Neural progenitor cell (in vitro differentiated cells): ENCODE results near the gene MYO1E. TPM values are rescaled to one million over a fixed set of nuclear protein-coding genes. Genes with fewer than 3 reads are reported as not detected.

Experiments used
- DNase-seq: peaks from one replicate; pipeline ENCODE4 v3.0.0-alpha.2; 2016; ENCODE audit warnings: low spot score
- H2AFZ ChIP-seq: fragments of 200-600 bp; sonication (generic); replicated peaks from 2 replicates; pipeline ENCODE4 v1.6.1; 2016; ENCODE audit warnings: antibody characterized with exemption
- H3F3A ChIP-seq: fragments of 200-600 bp; sonication (generic); 2 replicates; pipeline ENCODE4 v1.6.1; 2016; ENCODE audit warnings: antibody characterized with exemption, low read depth
- H3K27ac ChIP-seq: fragments of 200-600 bp; sonication (generic); 2 replicates; pipeline ENCODE4 v1.5.1; 2016; ENCODE audit warnings: mild to moderate bottlenecking
- H3K27me3 ChIP-seq: fragments of 200-600 bp; sonication (generic); 2 replicates; pipeline ENCODE4 v1.6.1; 2016; ENCODE audit warnings: mild to moderate bottlenecking, moderate library complexity
- H3K36me3 ChIP-seq: fragments of 200-600 bp; sonication (generic); 2 replicates; pipeline ENCODE4 v1.5.1; 2016
- H3K4me1 ChIP-seq: fragments of 200-600 bp; sonication (generic); 2 replicates; pipeline ENCODE4 v1.6.1; 2016; ENCODE audit warnings: mixed run types
- H3K4me2 ChIP-seq: fragments of 200-600 bp; sonication (generic); 2 replicates; pipeline ENCODE4 v1.6.1; 2016
- H3K4me3 ChIP-seq: fragments of 200-600 bp; sonication (generic); 2 replicates; pipeline ENCODE4 v1.5.1; 2016
- H3K79me2 ChIP-seq: fragments of 200-600 bp; sonication (generic); 2 replicates; pipeline ENCODE4 v1.6.1; 2016; ENCODE audit warnings: low read depth
- H3K9ac ChIP-seq: fragments of 200-600 bp; sonication (generic); 2 replicates; pipeline ENCODE4 v1.6.1; 2016
- H3K9me3 ChIP-seq: fragments of 200-600 bp; sonication (generic); 2 replicates; pipeline ENCODE4 v1.5.1; 2016; ENCODE audit warnings: low read depth
- H4K20me1 ChIP-seq: fragments of 200-600 bp; sonication (generic); 2 replicates; pipeline ENCODE4 v1.6.1; 2016; ENCODE audit warnings: low read depth
- H3K27ac Mint-ChIP-seq: 3 replicates; pipeline ENCODE4 v1.8.0; 2021; ENCODE audit warnings: mixed read lengths
- H3K27me3 Mint-ChIP-seq: 2 replicates; pipeline ENCODE4 v1.8.0; 2022; ENCODE audit warnings: low read depth, mild to moderate bottlenecking, inconsistent platforms, moderate library complexity, mixed read lengths; ENCODE audit not compliant: insufficient read depth
- H3K36me3 Mint-ChIP-seq: 3 replicates; pipeline ENCODE4 v1.8.0; 2021; ENCODE audit warnings: mixed read lengths
- H3K4me1 Mint-ChIP-seq: 3 replicates; pipeline ENCODE4 v1.8.0; 2021; ENCODE audit warnings: mixed read lengths
- H3K4me3 Mint-ChIP-seq: 3 replicates; pipeline ENCODE4 v1.8.0; 2021; ENCODE audit warnings: mild to moderate bottlenecking, moderate library complexity, mixed read lengths
- H3K9me3 Mint-ChIP-seq: 3 replicates; pipeline ENCODE4 v1.8.0; 2020; ENCODE audit warnings: mixed read lengths
- CTCF ChIP-seq: fragments of 200-600 bp; sonication (generic); IDR thresholded peaks from 2 replicates; pipeline ENCODE4 v1.5.1; 2017; ENCODE audit warnings: antibody characterized with exemption, mild to moderate bottlenecking
- EZH2 ChIP-seq: fragments of 200-600 bp; sonication (generic); IDR thresholded peaks from 2 replicates; pipeline ENCODE4 v1.6.1; 2017; ENCODE audit warnings: antibody characterized with exemption, mild to moderate bottlenecking, moderate library complexity
- EZH2phosphoT487 ChIP-seq: fragments of 200-600 bp; sonication (generic); IDR thresholded peaks from 2 replicates; pipeline ENCODE4 v1.6.1; 2017; ENCODE audit warnings: antibody characterized with exemption
- total RNA-seq: library from RNA; depleted of rRNA; stranded (reverse); fragments of >200 nt; gene quantifications from 2 replicates; pipeline ENCODE4 v1.2.3, GENCODE V29; 2015; ENCODE audit warnings: low replicate concordance

The MYO1E gene
- total RNA-seq, 1 donor from 2014 or later: 49.7 TPM

- no peak for TF ChIP-seq EZH2
These were observed 267.5 kb downstream of the MYO1E start, which contains the start of gene CCNB2 for GRCh38 chr15:59104912-59105732. Gene CCNB2 (plus strand): TSS chr15:59105146. CDS start chr15:59105269, 123 bp downstream.

GRCh38 chr15:59104602-59104911, 268.1 kb downstream of the MYO1E start:
- peak overlapping the region; percentile 86 for H3K4me3 ChIP-seq
- H3K4me2 ChIP-seq: peak overlapping the region; percentile 97
- Mint-ChIP-seq H3K27ac (peak overlapping the region; percentile 95), H3K4me3 (peak overlapping the region; percentile 98), H3K36me3 (peaks cover 19% of the 10 kb centered on the region), H3K4me1 (peaks cover 15% of the 10 kb centered on the region), H3K9me3 (no peaks in the 10 kb centered on the region), H3K27me3 (peaks cover 2% of the 10 kb centered on the region)
- H3K4me1 ChIP-seq: peaks cover 8% of the 10 kb centered on the region
- peaks cover 17% of the 10 kb centered on the region for H3K36me3 ChIP-seq
- DNase-seq: no peak
- H3F3A ChIP-seq: peaks cover 8% of the 10 kb centered on the region
- peaks cover 16% of the 10 kb centered on the region for H4K20me1 ChIP-seq
- peaks cover 44% of the 10 kb centered on the region for H3K79me2 ChIP-seq
- H3K27me3 ChIP-seq: no peaks in the 10 kb centered on the region
- no peak for TF ChIP-seq EZH2phosphoT487
- TF ChIP-seq CTCF: no peak
- TF ChIP-seq EZH2: no peak
- H3K27ac ChIP-seq: peak overlapping the region; percentile 51
- no peak overlapping the region for H3K9ac ChIP-seq
- H3K9me3 ChIP-seq: no peaks in the 10 kb centered on the region
- H2AFZ ChIP-seq: peak overlapping the region; percentile 89

More at GRCh38 chr15:59104912-59105732, 267.5 kb downstream of the MYO1E start, which contains the start of gene CCNB2:
- Mint-ChIP-seq H3K9me3 (no peaks in the 10 kb centered on the region), H3K4me3 (peak within 1 kb of the TSS; percentile 98), H3K36me3 (peaks cover 21% of the 10 kb centered on the region), H3K4me1 (peaks cover 15% of the 10 kb centered on the region), H3K27me3 (peaks cover 2% of the 10 kb centered on the region), H3K27ac (peak within 1 kb of the TSS; percentile 95)
- Histone ChIP-seq H2AFZ (peak within 1 kb of the TSS; percentile 89), H3K9ac (peak within 1 kb of the TSS; percentile 73), H3K4me3 (peak within 1 kb of the TSS; percentile 86), H3K27ac (peak within 1 kb of the TSS; percentile 88), H3F3A (peaks cover 8% of the 10 kb centered on the region), H3K79me2 (peaks cover 50% of the 10 kb centered on the region), H3K27me3 (no peaks in the 10 kb centered on the region), H3K4me2 (peak within 1 kb of the TSS; percentile 97), H3K4me1 (peaks cover 8% of the 10 kb centered on the region), H3K36me3 (peaks cover 17% of the 10 kb centered on the region), H3K9me3 (no peaks in the 10 kb centered on the region), H4K20me1 (peaks cover 16% of the 10 kb centered on the region)
- peak; percentile 97 for DNase-seq

GRCh38 chr15:59099162-59099685, 273.4 kb downstream of the MYO1E start:
- H3K9ac ChIP-seq: no peak overlapping the region
- TF ChIP-seq CTCF (no peak), EZH2phosphoT487 (no peak), EZH2 (no peak)
- Mint-ChIP-seq H3K27me3 (no peaks in the 10 kb centered on the region), H3K4me3 (no peak overlapping the region), H3K27ac (no peak overlapping the region), H3K9me3 (no peaks in the 10 kb centered on the region), H3K36me3 (peaks cover 4% of the 10 kb centered on the region), H3K4me1 (no peaks in the 10 kb centered on the region)
- no peak overlapping the region for H3K4me3 ChIP-seq
- DNase-seq: no peak
- H3K4me2 ChIP-seq: no peak overlapping the region
- no peaks in the 10 kb centered on the region for H4K20me1 ChIP-seq
- H3F3A ChIP-seq: no peaks in the 10 kb centered on the region
- no peaks in the 10 kb centered on the region for H3K79me2 ChIP-seq
- no peaks in the 10 kb centered on the region for H3K4me1 ChIP-seq
- H2AFZ ChIP-seq: no peak overlapping the region
- H3K9me3 ChIP-seq: no peaks in the 10 kb centered on the region
- no peaks in the 10 kb centered on the region for H3K27me3 ChIP-seq
- H3K27ac ChIP-seq: no peak overlapping the region
- peaks cover 12% of the 10 kb centered on the region for H3K36me3 ChIP-seq

GRCh38 chr15:59096429-59096828, 276.2 kb downstream of the MYO1E start:
- H3K79me2 ChIP-seq: no peaks in the 10 kb centered on the region
- peaks cover 19% of the 10 kb centered on the region for H3K36me3 ChIP-seq
- no peak overlapping the region for H3K4me3 Mint-ChIP-seq
- no peaks in the 10 kb centered on the region for H4K20me1 ChIP-seq
- H3K9ac ChIP-seq: no peak overlapping the region
- no peak for DNase-seq
- H2AFZ ChIP-seq: no peak overlapping the region
- H3K4me1 Mint-ChIP-seq: no peaks in the 10 kb centered on the region
- H3K4me2 ChIP-seq: no peak overlapping the region
- H3K9me3 Mint-ChIP-seq: no peaks in the 10 kb centered on the region
- no peaks in the 10 kb centered on the region for H3K27me3 Mint-ChIP-seq
- peaks cover 8% of the 10 kb centered on the region for H3K36me3 Mint-ChIP-seq
- TF ChIP-seq EZH2phosphoT487 (no peak), EZH2 (no peak), CTCF (no peak)
- H3K4me1 ChIP-seq: no peaks in the 10 kb centered on the region
- peaks cover 3% of the 10 kb centered on the region for H3F3A ChIP-seq
- H3K27ac Mint-ChIP-seq: no peak overlapping the region
- no peak overlapping the region for H3K4me3 ChIP-seq
- no peak overlapping the region for H3K27ac ChIP-seq
- no peaks in the 10 kb centered on the region for H3K27me3 ChIP-seq
- no peaks in the 10 kb centered on the region for H3K9me3 ChIP-seq
